ENCODE data around the gene FAM156B. TPM values are rescaled to one million over a fixed set of nuclear protein-coding genes. Genes with fewer than 3 reads are reported as not detected.
"Not testable (repeated sequence)": the region's sequence is repeated elsewhere in the genome, so short reads cannot be mapped to it uniquely, and the experiment has no call there.

FAM156B gene
- 11.2 and 13.7 TPM in 2 replicates for total RNA-seq (2021)
- long read RNA-seq, transcript FAM156B-201 (3 exons, 2,537 nt) = minor isoform, 25 of 101 reads
- long read RNA-seq, transcript FAM156B-205 (4 exons, 545 nt) = minor isoform, 5 of 101 reads
- long read RNA-seq, transcript FAM156B-206 (4 exons, 776 nt) = minor isoform, 9 of 101 reads
- long read RNA-seq, transcript FAM156B-203 (4 exons, 2,942 nt) = major isoform, 35 of 101 reads
- long read RNA-seq, partial matches to known transcripts = 4 of 101 reads
- long read RNA-seq, other reads (novel, unspliced or antisense) = 23 of 101 reads

- H3K27ac Mint-ChIP-seq; H4K5ac ChIP-seq (ENCODE audit: insufficient read length, low read depth, low read length); H3K14ac ChIP-seq (ENCODE audit: insufficient read depth, low read length); H3K9me3 Mint-ChIP-seq; H2AFZ ChIP-seq (ENCODE audit: low read length); H2BK15ac ChIP-seq (ENCODE audit: low read depth, low read length); H3K9me3 ChIP-seq (ENCODE audit: control insufficient read depth, low read depth, low read length); H3K27me3 ChIP-seq (ENCODE audit: insufficient read depth, low read length); H3K23me2 ChIP-seq (ENCODE audit: insufficient read length, low read depth, low read length, poor library complexity, severe bottlenecking); H3K4me3 Mint-ChIP-seq; H4K8ac ChIP-seq (replicated peaks; ENCODE audit: insufficient read length, low read depth, low read length); H3K36me3 Mint-ChIP-seq (ENCODE audit: insufficient read depth in 1 of 3, low read depth in 3 of 3); H3K79me2 ChIP-seq (ENCODE audit: insufficient read depth, low read length); H2BK120ac ChIP-seq (ENCODE audit: low read depth, low read length, poor library complexity, severe bottlenecking); H4K91ac ChIP-seq (ENCODE audit: insufficient read length, low read depth, low read length); H3T11ph ChIP-seq (ENCODE audit: low read length); H2BK12ac ChIP-seq (ENCODE audit: insufficient read length, low read depth, low read length); H3K79me1 ChIP-seq (ENCODE audit: insufficient read depth, low read depth, low read length, poor library complexity, severe bottlenecking); H3K4me2 ChIP-seq (ENCODE audit: insufficient read depth, insufficient read length, low read length); H3K4me1 ChIP-seq (ENCODE audit: insufficient read depth, low read length); H3K9ac ChIP-seq (ENCODE audit: extremely low read depth, insufficient read length, low read length); H3K23ac ChIP-seq (ENCODE audit: insufficient read length, low read depth, low read length); H3K4ac ChIP-seq (ENCODE audit: low read depth, low read length); H2BK20ac ChIP-seq (ENCODE audit: low read depth, low read length, poor library complexity, severe bottlenecking); H2BK5ac ChIP-seq (ENCODE audit: insufficient read length, low read length); H3K56ac ChIP-seq (ENCODE audit: insufficient read length, low read depth, low read length); H4K20me1 ChIP-seq (ENCODE audit: control insufficient read depth, insufficient read depth, insufficient read length); H3K18ac ChIP-seq (ENCODE audit: insufficient read length, low read depth, low read length); H2AK5ac ChIP-seq (ENCODE audit: insufficient read length, low read length); DNase-seq; H3K27me3 Mint-ChIP-seq (ENCODE audit: low read depth); H3K4me1 Mint-ChIP-seq; H3K27ac ChIP-seq (ENCODE audit: insufficient read length, low read depth, low read length): not testable (repeated sequence)
- WGBS (ENCODE audit: extremely low coverage, insufficient read length, low lambda C conversion rate) = no CpG with 5 or more reads among the region's 92 CpGs
Measured at GRCh38 chrX:52896855-52897709, at the start of gene FAM156B. Gene FAM156B, plus strand, starts transcription at chrX:52897330. Its CDS starts 9,896 bp downstream, at chrX:52907226.

All from H9 (cell line).